ENCODE measurements around the gene NHEJ1. TPM values are rescaled to one million over a fixed set of nuclear protein-coding genes. Genes with fewer than 3 reads are reported as not detected.

Gene NHEJ1
- polyA plus RNA-seq, 1 of the 3 experiments (the other 2 are of a cell fraction) = 16.3 TPM

- 95% methylated on average over 7 of the region's 7 CpGs for WGBS (ENCODE audit: low lambda C conversion rate)
- no peak for TF ChIP-seq TEAD4 (IDR thresholded peaks at IDR 0.05; ENCODE audit: borderline replicate concordance, insufficient read depth)
- POLR2A ChIA-PET = no interaction called here
Measured at GRCh38 chr2:219128396-219128795, 32.2 kb downstream of the NHEJ1 start.

GRCh38 chr2:219127037-219127635 is 33.5 kb downstream of the NHEJ1 start:
- no peaks in the 10 kb centered on the region for H3F3A ChIP-seq (replicated peaks; ENCODE audit: insufficient read depth)
- no peak overlapping the region for H3K4me3 ChIP-seq (ENCODE audit: low read depth in 2 of 2, low read length in 1 of 2)
- H3K27ac ChIP-seq (ENCODE audit: low read depth in 2 of 2, low read length in 1 of 2) = no peak overlapping the region
- DNase-seq = no peak
- H3K9me2 ChIP-seq = no peaks in the 10 kb centered on the region
- TF ChIP-seq SMC3 (IDR thresholded peaks at IDR 0.05; ENCODE audit: low read depth, low read length) (no peak), CTCF (IDR thresholded peaks at IDR 0.05) (no peak)
- H3K79me2 ChIP-seq (ENCODE audit: insufficient read depth) = no peaks in the 10 kb centered on the region
- H3K4me2 ChIP-seq = no peak overlapping the region
- no peaks in the 10 kb centered on the region for H3K27me3 ChIP-seq (ENCODE audit: insufficient read depth)
- ChIA-PET CTCF (interaction anchor here (0.8 to 8.2 kb wide), 7 partner anchors 7 to 98 kb away, joined by 3 to 70 read pairs (median 8); partner anchors contain the start of gene NHEJ1), POLR2A (no interaction called here)
- no peaks in the 10 kb centered on the region for H3K36me3 ChIP-seq (replicated peaks in 1 of 2; ENCODE audit: control insufficient read depth in 1 of 2, insufficient read depth in 2 of 2, low read length in 1 of 2)
- no peak overlapping the region for H3K9ac ChIP-seq
- H3K4me1 ChIP-seq (ENCODE audit: control insufficient read depth in 1 of 2, insufficient read depth in 2 of 2, low read depth in 1 of 2, low read length in 1 of 2) = no peaks in the 10 kb centered on the region; a peak in 2 of 4 replicates
- WGBS (ENCODE audit: low lambda C conversion rate) = 81% methylated on average over 2 of the region's 2 CpGs
- no peak overlapping the region for H2AFZ ChIP-seq (ENCODE audit: low read depth)
- no peaks in the 10 kb centered on the region for H3K9me3 ChIP-seq
- H4K20me1 ChIP-seq (ENCODE audit: insufficient read depth) = no peaks in the 10 kb centered on the region

More at GRCh38 chr2:219128396-219128795, 32.2 kb downstream of the NHEJ1 start:
- H3K36me3 ChIP-seq (replicated peaks in 1 of 2; ENCODE audit: control insufficient read depth in 1 of 2, insufficient read depth in 2 of 2, low read length in 1 of 2) = no peaks in the 10 kb centered on the region
- H3K79me2 ChIP-seq (ENCODE audit: insufficient read depth) = no peaks in the 10 kb centered on the region
- no peak overlapping the region for H3K4me2 ChIP-seq
- no peaks in the 10 kb centered on the region for H3K27me3 ChIP-seq (ENCODE audit: insufficient read depth)
- H2AFZ ChIP-seq (ENCODE audit: low read depth) = no peak overlapping the region
- no peak overlapping the region for H3K4me3 ChIP-seq (ENCODE audit: low read depth in 2 of 2, low read length in 1 of 2)
- no peak overlapping the region for H3K27ac ChIP-seq (ENCODE audit: low read depth in 2 of 2, low read length in 1 of 2)
- no peaks in the 10 kb centered on the region for H3F3A ChIP-seq (replicated peaks; ENCODE audit: insufficient read depth)
- H3K4me1 ChIP-seq (ENCODE audit: control insufficient read depth in 1 of 2, insufficient read depth in 2 of 2, low read depth in 1 of 2, low read length in 1 of 2) = no peaks in the 10 kb centered on the region; a peak in 1 of 4 replicates
- DNase-seq = no peak
- no peaks in the 10 kb centered on the region for H4K20me1 ChIP-seq (ENCODE audit: insufficient read depth)
- H3K9me2 ChIP-seq = no peaks in the 10 kb centered on the region
- H3K9me3 ChIP-seq = no peaks in the 10 kb centered on the region
- CTCF ChIA-PET = interaction anchor here (0.8 to 8.2 kb wide), 9 partner anchors 8 to 231 kb away, joined by 3 to 70 read pairs (median 7); partner anchors contain the start of gene NHEJ1
- H3K9ac ChIP-seq = no peak overlapping the region

GRCh38 chr2:219126555-219126954 is 34.1 kb downstream of the NHEJ1 start:
- H3K36me3 ChIP-seq (replicated peaks in 1 of 2; ENCODE audit: control insufficient read depth in 1 of 2, insufficient read depth in 2 of 2, low read length in 1 of 2) = no peaks in the 10 kb centered on the region
- H4K20me1 ChIP-seq (ENCODE audit: insufficient read depth) = no peaks in the 10 kb centered on the region
- H2AFZ ChIP-seq (ENCODE audit: low read depth) = no peak overlapping the region
- H3K9me2 ChIP-seq = no peaks in the 10 kb centered on the region
- CTCF ChIA-PET = interaction anchor here (2.7 to 3.2 kb wide), 2 partner anchors 12 to 28 kb away, joined by 8 to 11 read pairs; no protein-coding TSS in a partner anchor
- no peak for DNase-seq
- H3K4me2 ChIP-seq = no peak overlapping the region
- no peak overlapping the region for H3K27ac ChIP-seq (ENCODE audit: low read depth in 2 of 2, low read length in 1 of 2)
- no peaks in the 10 kb centered on the region for H3K79me2 ChIP-seq (ENCODE audit: insufficient read depth)
- H3F3A ChIP-seq (replicated peaks; ENCODE audit: insufficient read depth) = no peaks in the 10 kb centered on the region
- no peak overlapping the region for H3K9ac ChIP-seq
- H3K27me3 ChIP-seq (ENCODE audit: insufficient read depth) = no peaks in the 10 kb centered on the region
- no peaks in the 10 kb centered on the region for H3K9me3 ChIP-seq
- no peak overlapping the region for H3K4me3 ChIP-seq (ENCODE audit: low read depth in 2 of 2, low read length in 1 of 2)
- no peaks in the 10 kb centered on the region; a peak in 2 of 4 replicates for H3K4me1 ChIP-seq (ENCODE audit: control insufficient read depth in 1 of 2, insufficient read depth in 2 of 2, low read depth in 1 of 2, low read length in 1 of 2)
- WGBS (ENCODE audit: low lambda C conversion rate) = 87% methylated on average over 3 of the region's 3 CpGs
- POLR2A ChIA-PET = no interaction called here
- TF ChIP-seq REST (IDR thresholded peaks at IDR 0.05; ENCODE audit: low read depth, low read length) = no peak
- TF ChIP-seq EP300 (IDR thresholded peaks at IDR 0.05; ENCODE audit: borderline replicate concordance in 1 of 2, low read depth in 1 of 2, low read length in 1 of 2) = no peak
- no peak for TF ChIP-seq GABPA (IDR thresholded peaks at IDR 0.05; ENCODE audit: low read depth)
- TF ChIP-seq CHD2 (IDR thresholded peaks at IDR 0.05; ENCODE audit: low read length, partially characterized antibody) = no peak
- TF ChIP-seq RFX5 (IDR thresholded peaks at IDR 0.05; ENCODE audit: low read length) = no peak
- TF ChIP-seq CTCF (IDR thresholded peaks at IDR 0.05) = no peak
- TF ChIP-seq RCOR1 (IDR thresholded peaks at IDR 0.05; ENCODE audit: low read length) = no peak
- no peak for TF ChIP-seq POLR2AphosphoS5 (IDR thresholded peaks at IDR 0.05; ENCODE audit: low read depth, low read length)
- TF ChIP-seq TEAD4 (IDR thresholded peaks at IDR 0.05; ENCODE audit: borderline replicate concordance, insufficient read depth) = no peak
- no peak for TF ChIP-seq NRF1 (IDR thresholded peaks at IDR 0.05; ENCODE audit: low read depth, low read length)
